GM12801 (cell line): ENCODE measurements around the gene GUCY2D.

Source experiments
- TF ChIP-seq, protein P1 (sequence below): IDR thresholded peaks from one replicate; pipeline ENCODE4 v1.5.1; 2011; ENCODE audit warnings: control low read depth; ENCODE audit not compliant: insufficient read length; ENCODE audit errors: extremely low read depth

Gene GUCY2D

DNA sequence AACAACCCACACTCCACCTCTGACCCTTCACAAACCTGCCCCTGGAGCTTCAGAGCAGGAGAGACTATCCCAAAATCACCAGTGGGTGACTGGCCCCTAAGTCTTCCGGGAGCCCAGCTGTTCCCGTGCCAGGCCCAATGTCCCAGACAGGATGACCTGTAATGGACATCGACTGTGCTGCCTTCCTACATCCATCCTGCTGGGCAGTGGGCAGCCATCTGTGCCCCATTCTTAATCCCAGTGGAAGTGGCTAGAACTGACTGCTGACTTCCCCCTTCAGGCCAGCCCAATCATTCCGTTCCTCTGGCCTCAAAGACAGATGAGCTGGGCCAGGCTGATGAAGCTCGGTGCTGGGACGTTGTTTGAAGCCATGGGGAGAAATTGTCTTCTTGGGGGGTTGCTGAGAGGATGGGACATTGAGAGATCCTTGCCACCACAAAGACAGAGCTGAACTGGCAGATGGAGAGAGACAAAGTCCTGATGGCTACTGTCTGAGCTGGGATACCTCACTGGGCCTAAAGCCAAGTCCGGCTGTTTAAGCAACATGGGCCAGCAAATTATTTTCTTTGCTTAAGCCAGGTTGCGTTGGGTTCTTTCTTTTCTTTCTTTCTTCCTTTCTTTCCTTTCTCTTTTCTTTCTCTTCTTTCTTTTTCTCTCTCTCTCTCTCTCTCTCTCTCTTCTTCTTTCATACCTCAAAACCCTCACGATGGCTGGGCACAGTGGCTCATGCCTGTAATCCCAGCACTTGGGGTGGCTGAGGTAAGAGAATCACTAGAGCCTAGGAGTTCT, 18.6 kb downstream of the GUCY2D start:
- TF ChIP-seq, protein P1, sequence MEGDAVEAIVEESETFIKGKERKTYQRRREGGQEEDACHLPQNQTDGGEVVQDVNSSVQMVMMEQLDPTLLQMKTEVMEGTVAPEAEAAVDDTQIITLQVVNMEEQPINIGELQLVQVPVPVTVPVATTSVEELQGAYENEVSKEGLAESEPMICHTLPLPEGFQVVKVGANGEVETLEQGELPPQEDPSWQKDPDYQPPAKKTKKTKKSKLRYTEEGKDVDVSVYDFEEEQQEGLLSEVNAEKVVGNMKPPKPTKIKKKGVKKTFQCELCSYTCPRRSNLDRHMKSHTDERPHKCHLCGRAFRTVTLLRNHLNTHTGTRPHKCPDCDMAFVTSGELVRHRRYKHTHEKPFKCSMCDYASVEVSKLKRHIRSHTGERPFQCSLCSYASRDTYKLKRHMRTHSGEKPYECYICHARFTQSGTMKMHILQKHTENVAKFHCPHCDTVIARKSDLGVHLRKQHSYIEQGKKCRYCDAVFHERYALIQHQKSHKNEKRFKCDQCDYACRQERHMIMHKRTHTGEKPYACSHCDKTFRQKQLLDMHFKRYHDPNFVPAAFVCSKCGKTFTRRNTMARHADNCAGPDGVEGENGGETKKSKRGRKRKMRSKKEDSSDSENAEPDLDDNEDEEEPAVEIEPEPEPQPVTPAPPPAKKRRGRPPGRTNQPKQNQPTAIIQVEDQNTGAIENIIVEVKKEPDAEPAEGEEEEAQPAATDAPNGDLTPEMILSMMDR = no peak

DNA sequence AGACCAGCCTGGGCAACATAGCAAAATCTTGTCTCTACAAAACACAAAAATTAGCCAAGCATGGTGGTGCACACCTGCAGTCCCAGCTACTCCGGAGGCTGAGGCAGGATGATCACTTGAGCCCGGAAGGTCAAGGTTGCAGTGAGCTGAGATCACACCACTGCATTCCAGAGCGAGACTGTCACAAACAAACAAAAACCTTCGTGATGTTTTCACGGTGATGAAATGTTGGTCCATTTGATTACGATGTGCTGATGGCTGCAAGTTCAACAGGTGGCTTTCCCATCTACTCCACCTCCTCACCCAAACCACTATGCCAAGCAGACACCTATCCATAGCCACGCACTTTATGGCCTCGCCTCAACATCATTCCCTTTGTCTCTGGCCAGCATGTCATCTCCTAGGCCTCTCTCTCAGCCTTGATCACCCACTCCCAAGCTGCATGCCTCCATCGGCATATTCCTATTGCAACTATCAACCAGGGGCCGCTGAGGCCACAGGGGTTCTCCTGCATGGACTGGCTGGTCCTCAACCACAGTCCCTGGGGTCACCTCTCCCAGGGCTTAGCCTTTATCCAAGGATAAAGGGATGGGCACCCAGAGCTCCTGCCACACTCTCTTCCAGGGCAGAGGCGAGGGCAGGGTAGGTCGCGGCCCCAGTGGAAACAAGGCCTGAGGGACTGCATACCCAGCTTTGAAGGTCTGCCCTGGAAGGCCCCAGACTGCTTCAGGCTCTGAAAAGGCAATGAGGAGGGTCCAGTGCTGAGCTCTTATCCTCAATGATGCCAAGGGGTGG, 19.3 kb downstream of the GUCY2D start:
- TF ChIP-seq, protein P1 = no peak

DNA sequence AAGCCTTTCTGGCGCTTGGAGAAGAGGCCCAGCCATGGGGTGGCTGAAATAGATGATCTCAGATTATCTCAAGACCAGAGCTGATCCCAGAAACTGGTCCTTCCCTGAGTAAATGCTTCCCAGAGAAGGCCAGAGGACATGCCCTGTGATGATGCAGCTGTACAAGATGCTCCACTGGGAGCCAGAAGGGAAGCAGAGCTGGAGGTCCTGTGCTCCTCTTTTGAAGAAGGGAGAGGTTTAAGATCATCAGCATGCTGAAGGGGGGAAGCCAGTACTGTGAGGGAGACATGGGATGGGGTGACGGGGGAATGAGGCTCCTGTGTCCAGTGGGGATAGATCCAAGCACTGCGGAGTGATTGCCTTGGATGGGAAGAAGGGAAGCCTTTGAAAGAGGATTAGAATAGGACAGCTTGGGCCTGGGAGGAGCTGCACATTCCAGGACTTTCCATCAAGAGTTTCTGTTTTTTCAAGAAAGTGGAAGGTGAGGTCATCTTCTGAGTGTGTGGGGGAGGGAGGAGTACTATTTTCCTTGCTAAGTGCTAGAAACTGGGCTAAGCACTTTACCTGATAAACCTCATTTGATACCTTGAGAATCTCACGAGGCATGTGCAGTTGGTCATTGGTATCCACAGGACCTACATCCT, 20.1 kb downstream of the GUCY2D start:
- TF ChIP-seq, protein P1 = no peak

DNA sequence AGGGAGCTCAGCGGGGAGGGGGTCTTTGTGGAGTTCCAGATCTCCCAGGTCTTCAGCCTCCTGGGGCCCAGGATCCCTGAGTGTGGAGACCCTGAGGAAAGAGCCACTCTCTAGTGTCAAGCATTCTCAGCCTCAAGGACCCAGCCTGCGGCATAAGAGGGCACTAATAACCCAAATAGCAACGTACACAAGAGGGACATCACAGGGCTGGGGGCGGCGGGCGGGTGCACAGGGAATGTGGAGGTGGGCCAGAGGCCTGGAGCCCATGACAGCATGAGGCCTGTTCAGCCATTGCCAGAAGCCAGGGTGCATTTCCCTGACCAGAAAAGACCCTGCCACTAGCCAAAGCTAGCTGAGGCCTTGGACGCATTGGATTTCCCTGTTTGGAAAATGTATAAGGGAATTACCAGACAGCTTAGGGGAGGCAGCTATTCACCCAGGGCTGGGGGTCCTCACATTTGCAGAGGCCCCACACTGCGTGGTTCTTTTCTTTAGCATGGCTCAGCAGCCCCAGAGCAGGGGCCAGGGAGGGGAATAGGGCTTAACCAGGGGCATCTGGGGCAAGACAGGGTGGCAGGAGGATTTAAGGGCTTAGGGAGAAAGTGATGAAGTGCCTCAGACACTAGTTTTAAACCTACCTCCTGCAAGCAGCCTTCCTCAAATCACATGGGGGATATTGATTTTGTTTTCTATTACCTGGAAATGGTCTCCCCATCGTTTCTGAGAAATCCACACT, 22.9 kb downstream of the GUCY2D start:
- TF ChIP-seq, protein P1 = no peak

DNA sequence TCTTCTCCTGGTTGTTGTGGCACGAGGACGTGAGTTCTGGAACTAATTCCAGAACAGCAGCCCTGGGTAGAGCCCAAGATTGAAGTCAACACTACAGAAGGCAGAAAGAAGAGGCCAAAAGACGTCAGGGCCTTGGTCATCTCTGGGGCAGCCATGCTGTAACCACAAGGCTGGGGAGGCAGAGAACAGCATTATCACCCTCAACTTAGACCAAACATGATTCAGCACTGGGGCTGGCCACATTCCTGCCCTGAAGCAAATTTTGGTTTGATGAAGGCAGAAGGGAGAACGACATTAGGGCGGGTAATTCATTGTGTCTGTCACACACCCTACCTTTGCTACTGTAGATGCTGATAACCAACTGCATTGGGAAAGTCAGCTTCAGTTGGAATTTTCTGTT, 26.7 kb downstream of the GUCY2D start:
- TF ChIP-seq, protein P1 = no peak

DNA sequence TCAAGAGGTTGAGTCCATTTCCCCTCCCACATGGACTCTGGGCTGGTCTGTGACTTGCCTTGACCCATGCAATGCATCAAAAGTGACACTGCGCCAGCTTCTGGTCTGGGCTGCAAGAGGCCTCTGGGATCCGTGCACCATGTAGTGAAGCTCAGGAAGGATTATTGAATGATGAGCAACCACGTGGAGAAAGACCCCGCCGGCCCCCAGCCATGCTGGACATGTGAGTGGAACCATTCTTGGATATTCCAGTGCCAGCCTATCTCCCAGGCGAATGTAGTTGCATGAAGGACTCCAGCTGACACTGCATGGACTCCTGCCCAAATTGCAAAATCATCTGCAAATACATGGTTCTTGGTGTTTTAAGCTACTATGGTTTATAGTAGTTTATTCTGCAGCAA, 28.8 kb downstream of the GUCY2D start:
- TF ChIP-seq, protein P1 = no peak

DNA sequence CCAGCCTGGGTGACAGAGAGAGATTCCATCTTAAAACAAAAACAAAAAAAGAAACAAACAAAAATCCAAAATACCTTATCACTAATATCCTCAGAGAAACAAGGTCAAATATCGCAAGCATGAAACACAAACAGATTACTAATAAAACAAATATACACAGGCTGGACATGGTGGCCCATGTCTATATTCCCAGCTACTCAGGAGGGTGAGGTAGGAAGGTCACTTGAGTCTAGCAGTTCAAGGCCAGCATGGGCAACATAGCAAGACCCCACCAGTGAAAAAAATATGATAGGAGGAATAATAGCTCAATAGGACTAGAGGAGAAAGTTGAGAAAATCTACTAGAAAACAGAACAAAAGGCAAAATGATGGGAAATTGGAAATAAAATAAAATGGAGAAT, 29.5 kb downstream of the GUCY2D start:
- TF ChIP-seq, protein P1 = no peak
